A549 (cell line): ENCODE data around the gene RUVBL1.

ENCODE experiments used
- CTCF ChIP-seq: fragments of >200 bp; sonication (Bioruptor Twin); formaldehyde crosslinking; IDR thresholded peaks from 3 replicates; pipeline ENCODE4 v1.5.1; 2016
- KDM1A ChIP-seq: fragments of 200-600 bp; sonication (generic); IDR thresholded peaks from 2 replicates; pipeline ENCODE4 v1.6.1; 2016; ENCODE audit warnings: low read depth, mild to moderate bottlenecking
- PBX3 ChIP-seq: IDR thresholded peaks from 2 replicates; pipeline ENCODE4 v1.6.1; 2012
- SMC3 ChIP-seq: fragments of >200 bp; sonication (Bioruptor Twin); formaldehyde crosslinking; IDR thresholded peaks from 3 replicates; pipeline ENCODE4 v1.6.1; 2018; ENCODE audit warnings: inconsistent platforms

- TF ChIP-seq CTCF (peak; percentile 59), SMC3 (peak; percentile 53; the same call in 2 of the 3 replicates), PBX3 (no peak), KDM1A (no peak)
Observed at GRCh38 chr3:128095222-128095703, 28.3 kb downstream of the RUVBL1 start.
